PC-9 (cell line): Measurements from ENCODE around the gene JAG1. TPM values are rescaled to one million over a fixed set of nuclear protein-coding genes. Genes with fewer than 3 reads are reported as not detected.

Source experiments
- BruUV-seq: library from RNA; stranded (reverse); fragments of 400-500 nt; replicated peaks from 2 replicates; lab custom pipeline; 2021; lab: Mats Ljungman, UMichigan
- CTCF ChIA-PET: fragments of 300-600 bp; sonication (Branson Sonifier 250); formaldehyde crosslinking; loops from one replicate; lab custom pipeline; 2022; ENCODE audit warnings: antibody characterized with exemption; lab: Charles Lee
- POLR2A ChIA-PET: fragments of 300-600 bp; sonication (Branson Sonifier 250); formaldehyde crosslinking; loops from one replicate; lab custom pipeline; 2022; ENCODE audit warnings: antibody characterized with exemption; ENCODE audit not compliant: unreplicated experiment; lab: Charles Lee
- DNase-seq, 2 experiments: peaks; one replicate each; pipeline versions ENCODE4 v3.0.0 to v3.0.0-alpha.2; 2015 to 2022; ENCODE audit warnings: mixed read lengths in 1 of 2
- H2AFZ ChIP-seq: fragments of 200-600 bp; sonication (generic); 2 replicates; pipeline ENCODE4 v1.8.1; 2017; ENCODE audit warnings: antibody characterized with exemption
- H3F3A ChIP-seq: fragments of 200-600 bp; sonication (generic); 2 replicates; pipeline ENCODE4 v1.8.1; 2017; ENCODE audit warnings: antibody characterized with exemption, mild to moderate bottlenecking, low read depth; ENCODE audit not compliant: insufficient read depth
- H3K27ac ChIP-seq: fragments of 200-600 bp; sonication (generic); 2 replicates; pipeline ENCODE4 v1.6.1; 2016; ENCODE audit warnings: mixed run types
- H3K27me3 ChIP-seq: fragments of 200-600 bp; sonication (generic); 2 replicates; pipeline ENCODE4 v1.6.1; 2016; ENCODE audit warnings: low read depth, mixed run types; ENCODE audit not compliant: insufficient read depth
- H3K36me3 ChIP-seq: fragments of 200-600 bp; sonication (generic); 2 replicates; pipeline ENCODE4 v1.6.1; 2016; ENCODE audit warnings: low read depth, mixed run types
- H3K4me1 ChIP-seq: fragments of 200-600 bp; sonication (generic); replicated peaks from 2 replicates; pipeline ENCODE4 v1.6.1; 2016; ENCODE audit warnings: mixed run types; ENCODE audit not compliant: insufficient read depth
- H3K4me2 ChIP-seq: fragments of 200-600 bp; sonication (generic); 2 replicates; pipeline ENCODE4 v1.6.1; 2017; ENCODE audit warnings: mixed run types
- H3K4me3 ChIP-seq: fragments of 200-600 bp; sonication (generic); 2 replicates; pipeline ENCODE4 v1.6.1; 2016; ENCODE audit warnings: mixed run types
- H3K79me2 ChIP-seq: fragments of 200-600 bp; sonication (generic); 2 replicates; pipeline ENCODE4 v1.6.1; 2017; ENCODE audit warnings: low read depth, mixed run types
- H3K9me2 ChIP-seq: fragments of 200-600 bp; sonication (generic); 2 replicates; pipeline ENCODE4 v1.8.1; 2017; ENCODE audit warnings: mild to moderate bottlenecking; ENCODE audit not compliant: insufficient read depth
- H3K9me3 ChIP-seq: fragments of 200-600 bp; sonication (generic); 2 replicates; pipeline ENCODE4 v1.8.1; 2016; ENCODE audit warnings: low read depth; ENCODE audit not compliant: insufficient read depth
- H4K20me1 ChIP-seq: fragments of 200-600 bp; sonication (generic); 2 replicates; pipeline ENCODE4 v1.8.1; 2017; ENCODE audit not compliant: insufficient read depth
- CTCF ChIP-seq: fragments of 200-600 bp; sonication (generic); conservative IDR thresholded peaks from 2 replicates; pipeline ENCODE4 v1.6.1; 2017; ENCODE audit warnings: mixed run types, antibody characterized with exemption, mild to moderate bottlenecking, moderate library complexity
- EZH2 ChIP-seq: fragments of 200-600 bp; sonication (generic); IDR thresholded peaks from 2 replicates; pipeline ENCODE4 v1.8.0; 2017; ENCODE audit warnings: antibody characterized with exemption, low read depth
- intact Hi-C: fragments of 100-400 bp; cut with micrococcal nuclease; formaldehyde crosslinking; loops from one replicate; pipeline ENCODE4 v1.10.0; 2022; ENCODE audit not compliant: unreplicated experiment
- total RNA-seq: library from RNA; stranded (reverse); gene quantifications from 2 replicates; pipeline ENCODE4 v1.2.3, GENCODE V29; 2021

Gene JAG1
- total RNA-seq, 1 experiment from 2014 or later: 42.9 TPM

- no peaks in the 10 kb centered on the region for H3K4me1 ChIP-seq
- no peak overlapping the region for H3K4me2 ChIP-seq
- ChIA-PET CTCF (interaction anchor here (0.6 to 1.2 kb wide), 2 partner anchors 35 to 907 kb away, joined by 3 to 4 read pairs; no protein-coding TSS in a partner anchor), POLR2A (interaction anchor here (0.7 kb wide), 1 partner anchor 288 kb away, joined by 8 read pairs; no protein-coding TSS in a partner anchor)
- H3K9me3 ChIP-seq: no peaks in the 10 kb centered on the region
- H3K27ac ChIP-seq: no peak overlapping the region
- H3K4me3 ChIP-seq: no peak overlapping the region
- peaks cover 13% of the 10 kb centered on the region; the same call in 1 of the 2 replicates for H3K36me3 ChIP-seq
- no peak for DNase-seq
- no peak for TF ChIP-seq CTCF
- TF ChIP-seq EZH2: no peak
- intact Hi-C loops: loop anchor here (5.0 kb wide), 2 partner anchors 44 to 79 kb away; no protein-coding TSS in a partner anchor
- H3K9me2 ChIP-seq: no peaks in the 10 kb centered on the region
- no peaks in the 10 kb centered on the region for H3K27me3 ChIP-seq
- BruUV-seq: no TSS peak
- no peaks in the 10 kb centered on the region for H3K79me2 ChIP-seq
- H2AFZ ChIP-seq: no peak overlapping the region
- H4K20me1 ChIP-seq: no peaks in the 10 kb centered on the region
- H3F3A ChIP-seq: no peaks in the 10 kb centered on the region; the same call in none of the 2 replicates
Measured at GRCh38 chr20:10636326-10636818, 37.4 kb downstream of the JAG1 start.

- Histone ChIP-seq H3K4me2 (no peak overlapping the region), H3K36me3 (peaks cover 13% of the 10 kb centered on the region; the same call in 1 of the 2 replicates), H3K9me3 (no peaks in the 10 kb centered on the region), H3K4me3 (no peak overlapping the region), H2AFZ (no peak overlapping the region), H3K79me2 (no peaks in the 10 kb centered on the region), H4K20me1 (no peaks in the 10 kb centered on the region), H3K4me1 (no peaks in the 10 kb centered on the region), H3K27me3 (no peaks in the 10 kb centered on the region), H3K9me2 (no peaks in the 10 kb centered on the region), H3K27ac (no peak overlapping the region), H3F3A (no peaks in the 10 kb centered on the region; the same call in none of the 2 replicates)
- BruUV-seq: no TSS peak
- ChIA-PET CTCF (no interaction called here), POLR2A (interaction anchor here (0.7 kb wide), 1 partner anchor 77 kb away, joined by 4 read pairs; no protein-coding TSS in a partner anchor)
- no peak for DNase-seq
- TF ChIP-seq EZH2: no peak
- intact Hi-C loops: loop anchor here (5.0 kb wide), 2 partner anchors 43 to 78 kb away; no protein-coding TSS in a partner anchor
Measured at GRCh38 chr20:10635476-10636208, 38.2 kb downstream of the JAG1 start.

GRCh38 chr20:10634683-10635411 is 39.0 kb downstream of the JAG1 start:
- no peaks in the 10 kb centered on the region for H4K20me1 ChIP-seq
- no peaks in the 10 kb centered on the region for H3K79me2 ChIP-seq
- no peak overlapping the region for H3K4me2 ChIP-seq
- CTCF ChIA-PET: no interaction called here
- DNase-seq: no peak
- H3K27me3 ChIP-seq: no peaks in the 10 kb centered on the region
- no peaks in the 10 kb centered on the region for H3K9me3 ChIP-seq
- no peak overlapping the region for H2AFZ ChIP-seq
- H3K4me1 ChIP-seq: no peaks in the 10 kb centered on the region
- H3K36me3 ChIP-seq: peaks cover 13% of the 10 kb centered on the region; the same call in 1 of the 2 replicates
- POLR2A ChIA-PET: interaction anchor here (0.7 kb wide), 1 partner anchor 76 kb away, joined by 4 read pairs; no protein-coding TSS in a partner anchor
- TF ChIP-seq EZH2 (no peak), CTCF (no peak)
- BruUV-seq: no TSS peak
- no peak overlapping the region for H3K27ac ChIP-seq
- H3K4me3 ChIP-seq: no peak overlapping the region
- H3F3A ChIP-seq: no peaks in the 10 kb centered on the region; the same call in none of the 2 replicates
- intact Hi-C loops: loop anchor here (5.0 kb wide), 2 partner anchors 43 to 78 kb away; no protein-coding TSS in a partner anchor
- no peaks in the 10 kb centered on the region for H3K9me2 ChIP-seq
